ENCODE data around the gene WFDC1.

WFDC1 gene

GRCh38 chr16:84302111-84302954 is 7.7 kb downstream of the WFDC1 start:
- DNase-seq (ENCODE audit: low read depth): no peak

DNA sequence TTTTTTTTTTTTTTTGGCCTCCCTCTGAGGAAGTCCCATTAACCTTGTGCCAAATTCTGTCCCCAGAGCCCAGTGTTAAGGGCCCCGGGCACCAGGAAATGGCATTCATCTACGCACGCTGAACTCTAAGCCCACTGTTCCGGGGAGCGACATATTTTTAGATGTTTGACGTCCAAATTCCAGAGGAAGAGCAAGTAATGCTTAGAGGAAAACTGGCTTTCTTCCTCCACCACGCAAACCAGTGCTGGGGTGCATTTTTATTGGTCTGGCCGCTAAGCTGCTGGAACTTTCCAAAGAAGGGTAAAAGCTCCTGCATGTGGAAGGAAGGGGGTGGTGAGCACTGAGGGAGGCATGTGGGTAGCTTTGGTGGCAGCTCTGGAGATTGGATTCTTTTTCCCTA is 8.3 kb downstream of the WFDC1 start:
- no peak for DNase-seq (ENCODE audit: low read depth)

DNA sequence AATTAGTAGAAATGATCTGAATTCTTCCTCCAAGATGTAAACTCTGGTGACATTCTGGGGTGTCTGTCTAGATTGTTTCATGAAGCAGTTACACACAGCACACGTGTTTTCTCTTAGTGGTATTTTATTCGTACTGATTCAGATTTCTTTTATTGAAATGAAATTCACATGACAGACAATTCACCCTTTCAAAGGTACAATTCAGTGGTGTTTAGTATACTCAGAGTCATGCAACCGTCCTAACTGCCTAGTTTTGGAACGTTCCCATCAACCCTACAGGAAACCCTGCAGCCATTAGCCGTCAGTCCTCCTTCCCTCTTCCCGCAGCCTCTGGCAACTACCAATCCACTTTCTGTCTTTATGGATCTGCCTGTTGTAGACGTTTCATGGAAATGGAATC is 8.8 kb downstream of the WFDC1 start:
- DNase-seq (ENCODE audit: low read depth): no peak

- DNase-seq (ENCODE audit: low read depth): no peak
Observed at GRCh38 chr16:84306564-84306963, 11.9 kb downstream of the WFDC1 start.

GRCh38 chr16:84307209-84307954 is 12.7 kb downstream of the WFDC1 start:
- no peak for DNase-seq (ENCODE audit: low read depth)

DNA sequence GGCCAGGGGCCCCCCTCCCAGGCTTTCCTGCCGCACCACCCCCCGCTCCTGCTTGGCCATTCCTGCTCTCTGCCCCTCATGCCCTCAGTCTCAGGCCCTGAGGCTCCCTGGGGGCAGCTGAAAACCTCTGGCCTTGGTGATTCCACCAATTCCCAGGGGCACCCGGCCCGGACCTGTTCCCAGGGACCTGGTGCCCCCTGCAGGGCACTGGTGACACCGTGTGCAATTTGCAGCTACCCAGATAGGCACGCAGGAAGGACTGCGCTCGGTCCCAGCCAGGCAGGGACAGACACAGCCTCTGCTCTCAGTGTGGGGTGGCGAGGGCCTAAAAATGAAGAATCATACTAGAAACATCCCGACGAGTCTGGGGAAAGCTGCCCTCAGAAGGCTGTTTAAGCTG is 13.4 kb downstream of the WFDC1 start:
- DNase-seq (ENCODE audit: low read depth): no peak

DNA sequence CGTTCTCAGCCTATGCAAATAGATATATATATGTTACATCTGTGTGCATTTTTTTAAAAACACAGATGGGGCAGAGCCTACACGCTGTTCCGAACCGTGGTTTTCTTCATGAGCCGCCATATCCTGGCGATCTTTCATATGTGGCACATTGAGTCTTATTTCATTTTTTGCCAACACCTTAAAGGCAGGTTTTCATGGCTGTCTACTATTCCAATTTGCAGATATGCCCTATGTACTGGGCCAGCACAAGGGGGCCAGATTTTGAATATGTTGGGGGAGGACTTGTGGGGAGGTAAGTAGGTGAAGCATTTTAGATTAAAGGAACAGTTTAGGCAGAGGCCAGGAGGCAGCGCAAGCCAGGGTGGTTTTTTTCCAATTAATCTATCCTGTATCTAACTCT is 16.0 kb downstream of the WFDC1 start:
- DNase-seq (ENCODE audit: low read depth): no peak

- DNase-seq (ENCODE audit: low read depth): no peak
Observed at GRCh38 chr16:84312783-84313382, 18.2 kb downstream of the WFDC1 start.

GRCh38 chr16:84313921-84314320 is 19.2 kb downstream of the WFDC1 start:
- DNase-seq (ENCODE audit: low read depth): no peak

- no peak for DNase-seq (ENCODE audit: low read depth)
Observed at GRCh38 chr16:84314373-84314772, 19.7 kb downstream of the WFDC1 start.

GRCh38 chr16:84314814-84315213 is 20.1 kb downstream of the WFDC1 start:
- no peak for DNase-seq (ENCODE audit: low read depth)

DNA sequence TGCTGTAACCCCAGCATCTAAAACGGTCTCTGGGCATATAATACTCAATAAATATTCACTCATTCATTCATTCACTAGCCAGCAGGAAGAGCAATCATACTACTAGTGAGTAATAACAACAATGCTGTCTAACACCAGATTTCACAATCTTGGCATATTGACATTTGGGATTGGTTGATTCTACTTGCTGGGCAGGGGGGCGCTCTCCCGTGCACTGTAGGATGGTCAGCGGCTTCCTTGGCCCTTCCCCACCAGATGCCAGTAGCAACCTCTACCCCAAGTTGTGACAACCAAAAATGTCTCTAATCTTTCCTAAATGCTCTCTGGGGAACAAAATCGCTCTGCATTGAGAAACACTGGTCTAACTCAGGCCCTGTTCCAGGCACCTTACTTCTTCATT is 20.7 kb downstream of the WFDC1 start:
- no peak for DNase-seq (ENCODE audit: low read depth)

DNA sequence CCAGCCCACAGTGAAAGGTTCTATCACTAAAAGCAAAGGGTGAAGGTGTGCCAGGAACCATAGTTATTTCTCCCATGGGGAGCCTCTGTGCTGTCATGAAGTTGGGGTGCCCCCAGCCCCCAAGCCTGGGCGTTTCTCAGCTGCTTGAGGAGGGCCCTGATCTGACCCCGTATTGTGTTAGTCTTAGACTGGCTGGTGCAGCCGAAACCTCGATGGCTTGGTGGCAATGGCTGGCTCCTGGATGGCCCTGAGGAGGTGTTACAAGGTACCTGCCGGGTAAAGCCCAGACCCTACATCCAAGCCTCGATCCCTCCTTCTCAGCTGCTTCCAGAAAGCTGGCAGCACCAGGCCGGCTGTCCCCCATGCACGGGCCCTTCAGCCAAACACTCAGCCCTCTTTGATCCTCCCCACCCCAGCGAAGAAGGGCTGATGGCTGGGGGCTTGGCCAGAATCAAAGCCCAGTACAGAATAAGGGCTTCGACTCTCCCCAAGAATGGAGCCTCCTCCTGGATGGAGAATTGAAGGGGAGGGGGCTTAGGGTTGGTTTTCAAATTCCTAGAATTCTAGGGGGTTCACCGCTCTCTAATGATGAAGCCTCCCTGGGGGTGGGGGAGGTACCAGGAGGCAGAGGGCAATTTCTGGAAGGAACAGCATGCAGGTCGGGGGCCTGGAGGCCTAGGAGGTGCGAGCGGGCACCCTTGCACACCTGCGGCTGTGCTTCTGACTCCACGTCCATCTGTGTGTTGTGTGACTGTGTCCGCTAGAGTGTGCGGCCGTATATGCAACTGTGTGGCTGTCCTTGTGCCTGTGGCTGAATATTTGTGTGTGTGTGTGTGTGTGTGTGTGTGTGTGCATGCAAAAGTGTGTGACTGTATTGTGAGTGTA is 23.7 kb downstream of the WFDC1 start:
- no peak for DNase-seq (ENCODE audit: low read depth)

- no peak for DNase-seq (ENCODE audit: low read depth)
Observed at GRCh38 chr16:84319146-84319760, 24.6 kb downstream of the WFDC1 start.

- DNase-seq (ENCODE audit: low read depth): no peak
Observed at GRCh38 chr16:84320511-84320910, 25.8 kb downstream of the WFDC1 start.

DNA sequence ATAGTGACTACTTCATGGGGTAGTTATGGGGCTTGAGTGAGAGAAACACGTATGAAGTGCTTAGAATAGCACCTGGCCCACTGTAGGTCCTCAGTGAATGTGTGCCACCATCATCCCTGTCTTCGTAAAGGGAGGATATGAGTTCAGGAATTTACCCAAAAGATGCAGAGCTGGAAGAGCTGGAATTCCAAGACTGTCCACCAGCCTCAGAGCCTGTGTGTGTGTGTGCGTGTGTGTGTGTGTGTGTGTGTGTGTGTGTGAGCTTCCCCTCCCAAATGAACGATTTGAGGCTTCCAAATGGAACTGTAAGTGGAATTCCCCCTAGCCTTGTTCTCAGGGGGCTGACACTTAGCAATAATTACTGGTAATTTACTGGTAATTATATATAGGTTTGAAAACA is 27.3 kb downstream of the WFDC1 start:
- no peak for DNase-seq (ENCODE audit: low read depth)

- no peak for DNase-seq (ENCODE audit: low read depth)
Observed at GRCh38 chr16:84322749-84323148, 28.1 kb downstream of the WFDC1 start.

DNA sequence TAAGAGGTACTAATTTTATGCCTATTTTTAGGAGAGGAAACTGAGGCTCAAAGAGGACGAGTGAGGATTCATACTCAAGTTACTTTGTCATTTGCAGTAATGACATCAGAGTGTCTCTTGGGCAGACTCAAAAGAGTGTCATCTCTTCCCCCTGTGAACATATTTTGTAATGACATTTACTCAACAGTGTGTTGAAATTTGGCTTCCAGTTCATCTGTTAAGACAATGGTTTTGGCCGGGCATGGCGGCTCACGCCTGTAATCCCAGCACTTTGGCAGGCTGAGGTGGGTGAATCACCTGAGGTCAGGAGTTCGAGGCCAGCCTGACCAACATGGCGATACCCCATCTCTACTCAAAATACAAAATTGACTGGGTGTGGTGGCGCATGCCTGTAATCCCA is 28.9 kb downstream of the WFDC1 start:
- DNase-seq (ENCODE audit: low read depth): no peak

DNA sequence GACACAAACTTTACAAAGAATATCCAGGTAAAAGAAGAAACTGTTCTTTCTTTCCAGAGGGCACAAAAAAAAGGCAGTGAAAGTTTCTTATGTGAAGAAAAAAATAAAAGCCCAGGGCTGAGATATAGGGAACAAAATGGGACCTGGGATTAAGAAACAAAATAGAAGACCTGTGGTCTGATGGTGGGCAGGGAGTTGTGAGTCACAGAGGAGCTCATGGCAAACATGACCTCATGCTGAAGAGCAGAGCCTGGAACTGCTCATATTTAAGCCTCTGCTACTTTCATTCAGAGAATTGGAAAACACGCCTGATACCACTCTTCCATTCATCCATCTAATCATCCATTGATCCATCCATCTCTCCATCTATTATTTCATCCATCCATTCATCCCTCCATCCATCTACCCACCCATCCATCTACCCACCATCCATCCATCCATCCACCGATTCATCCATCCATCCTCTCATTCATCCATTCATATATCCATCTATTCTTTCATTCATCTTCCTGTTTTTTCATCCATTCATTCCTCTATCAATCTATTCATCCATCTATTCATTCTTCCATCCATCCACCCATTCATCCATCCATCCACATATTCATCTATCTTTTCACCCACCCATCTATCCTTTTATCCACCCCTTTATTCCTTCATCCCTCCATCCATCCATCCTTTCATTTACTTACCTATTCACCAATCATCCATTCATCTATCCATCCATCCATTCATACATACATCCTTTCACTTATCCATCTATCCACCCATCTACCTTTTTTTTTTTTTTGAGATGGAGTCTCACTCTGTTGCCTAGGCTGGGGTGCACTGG is 30.0 kb downstream of the WFDC1 start:
- DNase-seq (ENCODE audit: low read depth): no peak

DNA sequence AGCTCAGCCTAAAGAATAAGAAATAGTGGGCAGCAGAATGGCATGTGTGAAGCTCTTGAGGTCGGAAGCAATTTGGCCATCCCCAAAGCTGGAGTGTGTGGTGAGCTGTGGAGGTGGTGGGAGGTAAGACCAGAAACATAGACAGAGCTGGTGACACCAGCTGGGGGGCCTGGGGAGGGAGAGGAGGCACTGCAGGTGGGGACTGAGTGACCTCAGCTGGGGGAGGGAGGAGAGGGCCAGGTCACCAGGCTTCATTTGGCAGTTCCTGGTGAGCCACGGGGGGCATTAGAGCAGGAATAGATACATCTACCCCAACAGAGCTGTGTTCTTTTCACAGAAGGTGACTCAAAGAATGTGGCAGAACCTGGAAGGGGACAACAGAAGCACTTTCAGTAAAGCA is 31.9 kb downstream of the WFDC1 start:
- DNase-seq (ENCODE audit: low read depth): no peak
